Epithelial cell of esophagus (primary cell): Measurements from ENCODE around the gene HPS3.
"Not testable (repeated sequence)": the region's sequence is repeated elsewhere in the genome, so short reads cannot be mapped to it uniquely, and the experiment has no call there.

Source experiments
- DNase-seq: peaks from one replicate; pipeline ENCODE4 v3.0.0; 2010; ENCODE audit warnings: low read depth
- H3K4me3 ChIP-seq: 2 replicates; pipeline ENCODE4 v1.5.1; 2011; ENCODE audit warnings: mild to moderate bottlenecking, low read length, control low read depth
- TF ChIP-seq, protein P1 (sequence below): IDR thresholded peaks from 2 replicates; pipeline ENCODE4 v1.5.1; 2011; ENCODE audit warnings: low read depth, mild to moderate bottlenecking, low read length, control low read depth, inconsistent platforms; ENCODE audit not compliant: insufficient read depth; ENCODE audit errors: missing control alignments

Gene HPS3

DNA sequence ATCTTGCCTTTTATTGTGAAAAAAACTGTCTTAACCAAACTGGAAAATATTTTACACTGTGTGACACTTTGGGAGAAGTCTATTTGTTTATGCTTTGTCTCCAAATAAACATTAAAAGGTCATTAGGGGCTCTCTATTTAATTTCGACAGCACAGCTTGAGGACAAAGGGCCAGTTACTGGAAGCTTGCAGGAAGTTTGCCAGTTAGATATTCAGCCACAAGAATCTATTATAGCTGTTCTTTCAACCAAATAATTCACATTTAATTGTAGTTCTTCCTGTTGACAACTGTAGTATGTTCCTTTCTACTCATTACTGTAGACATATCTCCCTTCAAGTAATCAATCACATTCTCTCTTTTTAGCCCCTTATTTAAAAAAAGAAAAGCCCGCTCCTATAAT, 86.1 kb downstream of the HPS3 start:
- TF ChIP-seq, protein P1, sequence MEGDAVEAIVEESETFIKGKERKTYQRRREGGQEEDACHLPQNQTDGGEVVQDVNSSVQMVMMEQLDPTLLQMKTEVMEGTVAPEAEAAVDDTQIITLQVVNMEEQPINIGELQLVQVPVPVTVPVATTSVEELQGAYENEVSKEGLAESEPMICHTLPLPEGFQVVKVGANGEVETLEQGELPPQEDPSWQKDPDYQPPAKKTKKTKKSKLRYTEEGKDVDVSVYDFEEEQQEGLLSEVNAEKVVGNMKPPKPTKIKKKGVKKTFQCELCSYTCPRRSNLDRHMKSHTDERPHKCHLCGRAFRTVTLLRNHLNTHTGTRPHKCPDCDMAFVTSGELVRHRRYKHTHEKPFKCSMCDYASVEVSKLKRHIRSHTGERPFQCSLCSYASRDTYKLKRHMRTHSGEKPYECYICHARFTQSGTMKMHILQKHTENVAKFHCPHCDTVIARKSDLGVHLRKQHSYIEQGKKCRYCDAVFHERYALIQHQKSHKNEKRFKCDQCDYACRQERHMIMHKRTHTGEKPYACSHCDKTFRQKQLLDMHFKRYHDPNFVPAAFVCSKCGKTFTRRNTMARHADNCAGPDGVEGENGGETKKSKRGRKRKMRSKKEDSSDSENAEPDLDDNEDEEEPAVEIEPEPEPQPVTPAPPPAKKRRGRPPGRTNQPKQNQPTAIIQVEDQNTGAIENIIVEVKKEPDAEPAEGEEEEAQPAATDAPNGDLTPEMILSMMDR, result no peak
- DNase-seq, result no peak
- no peak overlapping the region for H3K4me3 ChIP-seq

DNA sequence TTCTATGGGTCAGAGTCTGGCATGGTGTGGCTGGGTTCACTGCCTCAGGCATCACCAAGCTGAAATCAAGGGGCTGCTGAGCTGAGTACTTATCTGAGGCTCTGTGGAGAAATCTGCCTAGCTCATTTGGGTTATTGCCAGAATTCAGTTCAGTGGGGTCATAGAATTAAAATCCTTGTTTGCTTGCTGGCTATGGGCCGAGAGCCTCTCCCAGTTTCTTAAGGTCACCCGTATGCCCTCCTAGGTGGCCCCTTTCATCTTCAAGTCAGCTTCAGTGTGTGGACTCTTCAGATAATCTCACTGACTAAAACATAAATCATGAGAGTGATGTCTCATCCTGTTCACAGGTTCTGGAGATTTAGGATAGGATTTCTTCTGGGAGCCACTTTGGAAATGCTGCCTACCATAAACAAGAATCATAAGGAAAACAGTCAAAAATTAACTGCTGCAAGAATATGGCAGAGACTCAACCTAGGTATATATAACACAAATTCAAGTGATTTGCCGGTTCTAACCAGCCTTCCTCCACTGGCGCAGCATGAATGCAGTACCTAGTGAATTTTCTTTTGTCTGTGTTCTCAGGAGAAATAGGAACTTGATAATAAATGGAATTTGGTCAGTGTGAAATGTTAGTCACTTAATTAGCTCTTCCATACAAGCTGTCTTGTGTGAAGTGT, 86.9 kb downstream of the HPS3 start:
- DNase-seq, result no peak
- TF ChIP-seq, protein P1, result no peak
- no peak overlapping the region for H3K4me3 ChIP-seq

GRCh38 chr3:149217347-149217746, 87.9 kb downstream of the HPS3 start:
- H3K4me3 ChIP-seq, result no peak overlapping the region
- TF ChIP-seq, protein P1, result no peak
- no peak for DNase-seq

DNA sequence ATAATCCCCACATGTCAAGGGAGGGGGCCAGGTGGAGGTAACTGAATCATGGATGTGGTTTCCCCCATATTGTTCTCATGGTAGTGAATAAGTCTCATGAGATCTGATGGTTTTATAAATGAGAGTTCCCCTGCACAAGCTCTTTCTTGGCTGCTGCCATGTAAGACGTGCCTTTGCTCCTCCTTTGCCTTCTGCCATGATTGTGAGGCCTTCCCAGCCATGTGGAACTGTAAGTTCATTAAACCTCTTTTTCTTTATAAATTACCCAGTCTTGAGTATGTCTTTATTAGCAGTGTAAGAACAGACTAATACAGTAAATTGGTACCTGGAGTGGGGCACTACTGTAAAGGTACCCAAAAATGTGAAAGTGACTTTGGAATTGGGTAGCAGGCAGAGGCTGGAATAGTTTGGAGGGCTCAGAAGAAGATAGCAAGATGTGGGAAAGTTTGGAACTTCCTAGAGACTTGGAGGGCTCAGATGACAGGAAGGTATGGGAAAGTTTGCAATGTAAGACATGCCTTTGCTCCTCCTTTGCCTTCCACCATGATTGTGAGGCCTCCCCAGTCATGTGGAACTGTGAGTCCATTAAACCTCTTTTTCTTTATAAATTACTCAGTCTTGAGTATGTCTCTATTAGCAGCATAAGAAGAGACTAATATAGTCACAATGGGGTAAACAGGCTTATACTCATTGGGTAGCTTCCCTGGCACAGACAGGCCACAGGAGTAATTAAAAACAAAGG, 90.1 kb downstream of the HPS3 start:
- not testable (repeated sequence) for H3K4me3 ChIP-seq, DNase-seq

- DNase-seq, result no peak
- TF ChIP-seq, protein P1, result no peak
- no peak within 1 kb of the TSS for H3K4me3 ChIP-seq
Measured at GRCh38 chr3:149221783-149222517, 92.5 kb downstream of the HPS3 start, which contains the start of gene CP. CP (minus strand) TSS chr3:149221829; CDS start chr3:149221792, 37 bp downstream.
